ENCODE results near the gene CATSPERZ.

The CATSPERZ gene

GRCh38 chr11:64342869-64343745 lies 42.9 kb downstream of the CATSPERZ start:
- DNase-seq, result peak in 1 of 5 experiments; percentile 37

- no peak for DNase-seq
Observed at GRCh38 chr11:64343767-64344559, 43.8 kb downstream of the CATSPERZ start.

DNA sequence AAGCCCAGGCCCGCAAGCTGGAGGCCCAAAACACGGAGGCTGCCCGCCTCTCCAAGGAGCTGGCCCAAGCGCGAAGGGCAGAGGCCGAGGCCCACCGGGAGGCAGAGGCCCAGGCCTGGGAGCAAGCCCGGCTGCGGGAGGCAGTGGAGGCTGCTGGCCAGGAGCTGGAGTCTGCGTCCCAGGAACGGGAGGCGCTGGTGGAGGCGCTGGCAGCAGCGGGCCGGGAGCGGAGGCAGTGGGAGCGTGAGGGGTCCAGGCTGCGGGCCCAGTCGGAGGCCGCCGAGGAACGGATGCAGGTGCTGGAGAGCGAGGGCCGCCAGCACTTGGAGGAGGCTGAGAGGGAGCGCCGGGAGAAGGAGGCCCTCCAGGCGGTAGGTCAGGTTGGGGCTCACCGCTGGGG lies 44.6 kb downstream of the CATSPERZ start:
- no peak for DNase-seq

DNA sequence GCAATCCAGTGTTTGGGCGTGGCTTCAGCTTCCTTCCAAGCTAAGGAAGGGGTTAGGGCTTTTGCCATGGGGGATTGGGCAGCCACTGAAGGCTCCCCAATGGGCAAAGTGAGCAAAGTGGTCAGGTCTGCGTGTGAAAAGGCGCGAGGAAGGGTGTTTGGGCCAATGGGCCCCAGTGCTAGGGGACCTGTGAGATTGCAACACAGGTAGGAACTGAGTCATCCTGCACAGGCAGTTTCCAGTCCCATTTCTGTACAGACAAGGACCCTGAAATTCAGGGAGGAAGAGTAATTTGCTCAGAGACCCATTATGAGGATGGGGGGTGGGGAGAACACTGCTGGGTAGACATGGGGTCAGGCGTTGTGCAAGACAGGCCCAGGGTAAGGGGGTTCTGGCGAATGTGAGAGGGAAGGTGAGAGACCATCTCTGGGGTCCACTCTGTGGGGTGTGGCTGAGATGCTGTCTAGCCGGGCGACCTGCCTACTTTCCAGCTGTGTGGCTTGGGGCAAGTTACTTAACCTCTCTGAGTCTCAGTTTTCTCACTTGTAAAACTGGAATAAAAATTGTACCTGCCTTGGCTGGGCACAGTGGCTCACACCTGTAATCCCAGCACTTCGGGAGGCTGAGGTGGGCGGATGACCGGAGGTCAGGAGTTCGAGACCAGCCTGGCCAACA lies 47.2 kb downstream of the CATSPERZ start:
- no peak for DNase-seq

GRCh38 chr11:64348383-64349024 lies 48.3 kb downstream of the CATSPERZ start:
- no peak for DNase-seq

- no peak for DNase-seq
Observed at GRCh38 chr11:64349025-64349387, 48.8 kb downstream of the CATSPERZ start.

DNA sequence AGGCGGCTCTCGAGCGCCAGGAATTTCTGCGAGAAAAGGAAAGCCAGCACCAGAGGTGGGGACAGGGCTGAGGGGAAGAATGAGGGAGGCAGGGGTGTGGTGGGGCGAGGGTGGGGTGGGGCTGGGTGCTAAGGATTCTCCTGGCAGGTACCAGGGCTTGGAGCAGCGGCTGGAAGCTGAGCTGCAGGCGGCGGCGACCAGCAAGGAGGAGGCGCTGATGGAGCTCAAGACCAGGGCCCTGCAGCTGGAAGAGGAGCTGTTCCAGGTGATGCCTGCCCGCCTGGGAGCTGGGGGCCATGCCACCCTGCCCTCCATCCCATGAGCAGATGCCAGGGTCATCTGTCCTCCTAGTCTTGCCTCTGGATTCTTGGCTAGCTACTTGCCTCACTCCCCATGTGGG lies 49.2 kb downstream of the CATSPERZ start:
- DNase-seq, result no peak

- DNase-seq, result no peak
Observed at GRCh38 chr11:64351136-64351631, 51.0 kb downstream of the CATSPERZ start.

DNA sequence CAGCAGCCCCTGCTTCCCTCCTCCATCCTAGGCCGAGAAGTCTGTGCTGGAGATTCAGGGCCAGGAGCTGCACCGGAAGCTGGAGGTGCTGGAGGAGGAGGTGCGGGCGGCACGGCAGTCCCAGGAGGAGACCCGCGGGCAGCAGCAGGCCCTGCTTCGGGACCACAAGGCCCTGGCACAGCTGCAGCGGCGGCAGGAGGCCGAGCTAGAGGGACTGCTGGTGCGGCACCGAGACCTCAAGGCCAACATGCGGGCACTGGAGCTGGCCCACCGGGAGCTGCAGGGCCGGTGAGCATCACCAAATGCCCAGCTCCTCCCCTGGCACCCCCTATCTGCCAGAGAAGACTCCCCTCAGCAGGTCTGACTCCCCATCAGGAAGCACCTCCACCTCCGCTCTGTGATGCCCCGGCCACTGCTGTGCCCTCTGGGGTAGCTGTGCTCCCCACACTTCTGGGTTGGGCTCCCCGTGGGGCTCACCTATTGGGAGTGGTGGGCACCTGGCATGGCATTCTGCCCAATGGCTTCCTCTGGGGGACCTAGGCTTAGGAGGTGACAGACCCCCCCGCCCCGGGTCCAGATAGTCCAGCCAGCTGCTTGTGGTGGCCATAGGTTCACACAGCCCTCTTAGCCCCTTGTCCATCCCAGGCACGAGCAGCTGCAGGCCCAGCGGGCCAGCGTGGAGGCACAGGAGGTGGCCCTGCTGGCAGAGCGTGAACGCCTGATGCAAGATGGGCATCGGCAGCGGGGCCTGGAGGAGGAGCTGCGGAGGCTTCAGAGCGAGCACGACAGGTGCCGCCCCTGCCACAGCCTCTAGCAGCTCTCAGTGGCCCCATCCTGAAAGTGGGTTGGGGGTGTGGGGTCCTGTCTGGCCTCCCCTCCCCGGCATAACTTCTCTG lies 52.2 kb downstream of the CATSPERZ start:
- no peak for DNase-seq

- no peak for DNase-seq
Observed at GRCh38 chr11:64352995-64353714, 53.0 kb downstream of the CATSPERZ start.

DNA sequence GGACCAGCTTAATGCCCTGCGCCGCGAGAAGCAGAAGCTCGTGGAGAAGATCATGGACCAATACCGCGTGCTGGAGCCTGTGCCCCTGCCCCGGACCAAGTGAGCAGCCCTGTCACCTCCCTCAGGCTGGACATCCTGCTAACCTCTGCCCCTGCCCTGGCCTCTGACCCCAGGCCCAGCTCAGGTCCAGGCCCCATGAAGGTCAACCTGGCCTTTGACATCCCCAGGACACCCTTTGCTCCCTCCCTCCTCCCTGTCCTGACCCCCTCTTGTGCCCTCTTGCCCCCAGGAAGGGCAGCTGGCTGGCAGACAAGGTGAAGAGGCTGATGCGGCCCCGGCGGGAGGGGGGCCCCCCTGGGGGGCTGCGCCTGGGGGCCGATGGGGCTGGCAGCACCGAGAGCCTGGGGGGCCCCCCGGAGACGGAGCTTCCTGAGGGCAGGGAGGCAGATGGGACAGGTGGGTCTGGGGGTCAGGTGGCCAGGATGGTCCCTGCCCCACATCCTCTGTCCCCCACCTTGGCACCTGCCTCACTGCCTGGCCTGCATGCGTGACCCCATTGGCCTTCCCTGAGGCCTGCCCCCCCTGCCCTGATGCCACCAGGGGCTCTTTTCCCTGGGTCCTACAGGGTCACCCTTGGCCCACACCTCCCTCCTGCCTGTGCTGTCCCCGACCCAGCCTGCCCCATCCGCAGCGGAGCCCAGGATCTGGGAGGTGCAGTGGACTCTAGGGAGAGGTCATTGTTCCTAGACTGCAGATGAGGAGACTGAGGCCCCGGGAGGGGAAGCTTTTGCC lies 53.8 kb downstream of the CATSPERZ start:
- DNase-seq, result no peak

Measured in T-helper 2 cell (primary cell).